ENCODE results near the gene CPNE9. TPM values are rescaled to one million over a fixed set of nuclear protein-coding genes. Genes with fewer than 3 reads are reported as not detected.

Gene CPNE9
- total and polyA plus RNA-seq, 2 of the 8 experiments (the other 6 are each of a cell fraction or from before 2014, with no cell fraction given), result 4.8 to 6.0 TPM

- TF ChIP-seq SIX5 (IDR thresholded peaks at IDR 0.05; ENCODE audit: low read depth, low read length), result no peak
- TF ChIP-seq CBX8 (IDR thresholded peaks at IDR 0.05; ENCODE audit: borderline replicate concordance, low read depth, low read length), result no peak
- TF ChIP-seq MAFK (IDR thresholded peaks at IDR 0.05; ENCODE audit: low read depth, low read length), result no peak
- TF ChIP-seq EZH2 (IDR thresholded peaks at IDR 0.05; ENCODE audit: low read depth, low read length, severe bottlenecking), result no peak
- no peak for TF ChIP-seq CREB1 (IDR thresholded peaks at IDR 0.05)
Observed at GRCh38 chr3:9736831-9737230, 33.2 kb downstream of the CPNE9 start (continued).
